Measurements from ENCODE around the gene ANO6. TPM values are rescaled to one million over a fixed set of nuclear protein-coding genes. Genes with fewer than 3 reads are reported as not detected.

The ANO6 gene
- total and polyA plus RNA-seq, 2 of the 4 experiments (the other 2 are of a cell fraction), result 21.6 to 41.0 TPM

DNA sequence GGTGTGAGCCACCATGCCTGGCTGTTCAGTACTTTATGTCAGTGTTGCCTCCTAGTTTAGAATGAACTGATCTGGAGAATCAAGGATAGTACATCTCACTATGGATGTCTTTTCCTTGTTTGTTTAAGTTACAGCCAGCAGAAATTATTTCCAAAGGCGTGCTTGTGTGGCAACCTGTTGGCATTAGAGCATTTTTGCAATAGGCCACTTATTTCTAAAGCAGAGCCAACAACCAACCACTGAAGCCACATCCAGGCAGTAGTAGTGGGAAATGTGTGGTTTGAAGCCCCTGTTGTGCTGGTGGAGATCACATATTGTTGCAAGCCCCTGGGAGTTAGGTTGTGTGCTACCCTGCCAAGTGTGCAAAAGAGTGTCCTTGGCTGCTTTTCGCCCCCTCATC, 3.7 kb downstream of the ANO6 start:
- Histone ChIP-seq H4K5ac (ENCODE audit: low read depth, low read length) (no peak overlapping the region), H2BK15ac (ENCODE audit: low read depth, low read length) (no peak overlapping the region), H3K14ac (replicated peaks; ENCODE audit: low read depth, low read length) (no peak overlapping the region), H3K9me3 (ENCODE audit: control insufficient read depth, insufficient read depth, low read length) (no peaks in the 10 kb centered on the region), H3K23ac (ENCODE audit: low read depth, low read length) (peak overlapping the region; percentile 41; the same call in 1 of the 2 replicates), H2BK5ac (ENCODE audit: low read depth, low read length, poor library complexity, severe bottlenecking) (no peak overlapping the region), H3K56ac (ENCODE audit: extremely low read depth, insufficient read depth, low read length) (no peak overlapping the region), H3K9me1 (ENCODE audit: insufficient read depth, low read length) (peaks cover 3% of the 10 kb centered on the region; the same call in 1 of the 2 replicates), H2BK120ac (ENCODE audit: low read depth, low read length) (no peak overlapping the region), H3K9ac (ENCODE audit: low read depth, low read length) (no peak overlapping the region), H3K4me2 (ENCODE audit: low read depth, low read length) (no peak overlapping the region), H3K18ac (ENCODE audit: low read depth, low read length) (no peak overlapping the region), H4K8ac (ENCODE audit: low read depth in 2 of 2, low read length in 2 of 2) (no peak overlapping the region), H3K27me3 (ENCODE audit: control insufficient read depth, insufficient read depth, low read length) (no peaks in the 10 kb centered on the region), H4K91ac (ENCODE audit: insufficient read depth, low read depth, low read length) (no peak overlapping the region), H3K27ac (ENCODE audit: insufficient read depth, low read length) (no peak overlapping the region), H4K20me1 (ENCODE audit: insufficient read depth, low read length) (peaks cover 30% of the 10 kb centered on the region; the same call in 1 of the 2 replicates), H2AFZ (replicated peaks; ENCODE audit: low read length, poor library complexity) (no peak overlapping the region), H3K79me1 (ENCODE audit: low read depth in 1 of 2, low read length in 2 of 2) (peaks cover 13 to 48% of the 10 kb centered on the region in 2 experiments), H2BK20ac (ENCODE audit: low read depth, low read length) (no peak overlapping the region), H3K4me1 (ENCODE audit: control insufficient read depth, insufficient read depth, low read length) (peaks cover 7% of the 10 kb centered on the region), H3K36me3 (ENCODE audit: control insufficient read depth, insufficient read depth, low read length) (no peaks in the 10 kb centered on the region), H3K4ac (ENCODE audit: low read depth, low read length) (no peak overlapping the region), H2AK5ac (ENCODE audit: low read depth, low read length) (no peak overlapping the region), H3K4me3 (ENCODE audit: insufficient read depth, low read depth, low read length) (no peak overlapping the region), H2AK9ac (replicated peaks; ENCODE audit: low read depth, low read length, poor library complexity) (no peak overlapping the region)
- in situ Hi-C loops (cut with MboI; ENCODE audit: low sequenced_read_pairs) (no loop called here), intact Hi-C loops (cut with micrococcal nuclease) (no loop called here), dilution Hi-C loops (cut with HindIII; ENCODE audit: low sequenced_read_pairs, unreplicated experiment) (no loop called here)
- ChIA-PET CTCF (no interaction called here), POLR2A (ENCODE audit: unreplicated experiment) (no interaction called here)
- DNase-seq, result no peak
- BruUV-seq (replicated peaks), result no TSS peak
- no peak for ATAC-seq (ENCODE audit: low read depth)
- no CpG with 5 or more reads among the region's 2 CpGs for WGBS, 2 experiments (ENCODE audit: extremely low coverage in 2 of 2, insufficient read length in 1 of 2)
- TF ChIP-seq MAFK (IDR thresholded peaks at IDR 0.05; ENCODE audit: low read depth, low read length) (no peak), SMC3 (IDR thresholded peaks at IDR 0.05; ENCODE audit: low read depth, low read length) (no peak), RAD21 (IDR thresholded peaks at IDR 0.05; ENCODE audit: low read length) (no peak), MXI1 (IDR thresholded peaks at IDR 0.05; ENCODE audit: borderline replicate concordance, low read depth, low read length) (no peak), RCOR1 (IDR thresholded peaks at IDR 0.05; ENCODE audit: insufficient replicate concordance, low read length) (no peak), MAZ (IDR thresholded peaks at IDR 0.05; ENCODE audit: borderline replicate concordance, low read depth, low read length) (no peak), BHLHE40 (IDR thresholded peaks at IDR 0.05; ENCODE audit: low read depth, low read length) (no peak), NFE2L2 (IDR thresholded peaks at IDR 0.05; ENCODE audit: low read depth, low read length) (no peak), CEBPB (IDR thresholded peaks at IDR 0.05; ENCODE audit: low read depth, low read length) (no peak), RFX5 (IDR thresholded peaks at IDR 0.05; ENCODE audit: low read depth, low read length) (no peak), FOS (IDR thresholded peaks at IDR 0.05; ENCODE audit: low read depth, low read length) (no peak), POLR2A (IDR thresholded peaks at IDR 0.05; ENCODE audit: low read depth, low read length) (no peak), CHD1 (IDR thresholded peaks at IDR 0.05; ENCODE audit: low read depth, low read length) (no peak)
- TF ChIP-seq, protein P1, sequence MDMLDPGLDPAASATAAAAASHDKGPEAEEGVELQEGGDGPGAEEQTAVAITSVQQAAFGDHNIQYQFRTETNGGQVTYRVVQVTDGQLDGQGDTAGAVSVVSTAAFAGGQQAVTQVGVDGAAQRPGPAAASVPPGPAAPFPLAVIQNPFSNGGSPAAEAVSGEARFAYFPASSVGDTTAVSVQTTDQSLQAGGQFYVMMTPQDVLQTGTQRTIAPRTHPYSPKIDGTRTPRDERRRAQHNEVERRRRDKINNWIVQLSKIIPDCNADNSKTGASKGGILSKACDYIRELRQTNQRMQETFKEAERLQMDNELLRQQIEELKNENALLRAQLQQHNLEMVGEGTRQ (IDR thresholded peaks at IDR 0.05; ENCODE audit: low read depth, low read length), result no peak
- TF ChIP-seq, protein P2, sequence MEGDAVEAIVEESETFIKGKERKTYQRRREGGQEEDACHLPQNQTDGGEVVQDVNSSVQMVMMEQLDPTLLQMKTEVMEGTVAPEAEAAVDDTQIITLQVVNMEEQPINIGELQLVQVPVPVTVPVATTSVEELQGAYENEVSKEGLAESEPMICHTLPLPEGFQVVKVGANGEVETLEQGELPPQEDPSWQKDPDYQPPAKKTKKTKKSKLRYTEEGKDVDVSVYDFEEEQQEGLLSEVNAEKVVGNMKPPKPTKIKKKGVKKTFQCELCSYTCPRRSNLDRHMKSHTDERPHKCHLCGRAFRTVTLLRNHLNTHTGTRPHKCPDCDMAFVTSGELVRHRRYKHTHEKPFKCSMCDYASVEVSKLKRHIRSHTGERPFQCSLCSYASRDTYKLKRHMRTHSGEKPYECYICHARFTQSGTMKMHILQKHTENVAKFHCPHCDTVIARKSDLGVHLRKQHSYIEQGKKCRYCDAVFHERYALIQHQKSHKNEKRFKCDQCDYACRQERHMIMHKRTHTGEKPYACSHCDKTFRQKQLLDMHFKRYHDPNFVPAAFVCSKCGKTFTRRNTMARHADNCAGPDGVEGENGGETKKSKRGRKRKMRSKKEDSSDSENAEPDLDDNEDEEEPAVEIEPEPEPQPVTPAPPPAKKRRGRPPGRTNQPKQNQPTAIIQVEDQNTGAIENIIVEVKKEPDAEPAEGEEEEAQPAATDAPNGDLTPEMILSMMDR (conservative IDR thresholded peaks at IDR 0.05; ENCODE audit: low read depth, low read length), result no peak
- TF ChIP-seq, protein P3, sequence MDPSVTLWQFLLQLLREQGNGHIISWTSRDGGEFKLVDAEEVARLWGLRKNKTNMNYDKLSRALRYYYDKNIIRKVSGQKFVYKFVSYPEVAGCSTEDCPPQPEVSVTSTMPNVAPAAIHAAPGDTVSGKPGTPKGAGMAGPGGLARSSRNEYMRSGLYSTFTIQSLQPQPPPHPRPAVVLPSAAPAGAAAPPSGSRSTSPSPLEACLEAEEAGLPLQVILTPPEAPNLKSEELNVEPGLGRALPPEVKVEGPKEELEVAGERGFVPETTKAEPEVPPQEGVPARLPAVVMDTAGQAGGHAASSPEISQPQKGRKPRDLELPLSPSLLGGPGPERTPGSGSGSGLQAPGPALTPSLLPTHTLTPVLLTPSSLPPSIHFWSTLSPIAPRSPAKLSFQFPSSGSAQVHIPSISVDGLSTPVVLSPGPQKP (IDR thresholded peaks at IDR 0.05; ENCODE audit: borderline replicate concordance, low read depth, low read length), result no peak

Data from IMR-90 (cell line).